Smooth muscle cell (in vitro differentiated cells): Measurements from ENCODE around the gene JAM3. TPM values are rescaled to one million over a fixed set of nuclear protein-coding genes. Genes with fewer than 3 reads are reported as not detected.
"Not testable (repeated sequence)": the region's sequence is repeated elsewhere in the genome, so short reads cannot be mapped to it uniquely, and the experiment has no call there.

Experiments
- DNase-seq: peaks from one replicate; lab custom pipeline; 2025; ENCODE audit not compliant: unreplicated experiment; lab: John Stamatoyannopoulos, UW
- H2AFZ ChIP-seq: fragments of 200-600 bp; sonication (generic); 2 replicates; pipeline ENCODE4 v1.6.0; 2016; ENCODE audit warnings: antibody characterized with exemption, low read depth, mild to moderate bottlenecking
- H3F3A ChIP-seq: fragments of 200-600 bp; sonication (generic); 2 replicates; pipeline ENCODE4 v1.6.0; 2017; ENCODE audit warnings: antibody characterized with exemption, low read depth
- H3K27ac ChIP-seq: fragments of 200-600 bp; sonication (generic); 2 replicates; pipeline ENCODE4 v1.5.1; 2016; ENCODE audit warnings: low read depth, mild to moderate bottlenecking
- H3K27me3 ChIP-seq: fragments of 200-600 bp; sonication (generic); 2 replicates; pipeline ENCODE4 v1.6.1; 2016; ENCODE audit warnings: low read depth, mild to moderate bottlenecking
- H3K36me3 ChIP-seq: fragments of 200-600 bp; sonication (generic); 2 replicates; pipeline ENCODE4 v1.5.1; 2016; ENCODE audit warnings: low read depth
- H3K4me1 ChIP-seq: fragments of 200-600 bp; sonication (generic); 2 replicates; pipeline ENCODE4 v1.5.1; 2016; ENCODE audit warnings: low read depth
- H3K4me2 ChIP-seq: fragments of 200-600 bp; sonication (generic); 2 replicates; pipeline ENCODE4 v1.6.0; 2016; ENCODE audit warnings: mild to moderate bottlenecking
- H3K4me3 ChIP-seq: fragments of 200-600 bp; sonication (generic); 2 replicates; pipeline ENCODE4 v1.5.1; 2016; ENCODE audit warnings: mild to moderate bottlenecking
- H3K79me2 ChIP-seq: fragments of 200-600 bp; sonication (generic); 2 replicates; pipeline ENCODE4 v1.6.0; 2016; ENCODE audit warnings: low read depth, mild to moderate bottlenecking
- H3K9ac ChIP-seq: fragments of 200-600 bp; sonication (generic); 2 replicates; pipeline ENCODE4 v1.6.0; 2016; ENCODE audit warnings: low read depth
- H3K9me3 ChIP-seq: fragments of 200-600 bp; sonication (generic); replicated peaks from 2 replicates; pipeline ENCODE4 v1.5.1; 2016; ENCODE audit warnings: low read depth
- H4K20me1 ChIP-seq: fragments of 200-600 bp; sonication (generic); 2 replicates; pipeline ENCODE4 v1.6.0; 2016; ENCODE audit warnings: low read depth
- WGBS: methylation state at CpG from one replicate; pipeline ENCODE4 v1.1.7; 2016; ENCODE audit warnings: low lambda C conversion rate; 5-methylcytosine and 5-hydroxymethylcytosine counted together
- polyA plus RNA-seq: library from polyadenylated mRNA; unstranded; fragments of >200 nt; fragmentation: Nextera tagmentation; extraction: Ambion mirVana; gene quantifications from 2 replicates; pipeline ENCODE4 v1.2.1, GENCODE V29; 2016
- total RNA-seq: library from RNA; depleted of rRNA; stranded (reverse); fragments of >200 nt; gene quantifications from 2 replicates; pipeline ENCODE4 v1.2.3, GENCODE V29; 2014
- TF ChIP-seq, protein P1 (sequence below): fragments of 200-600 bp; sonication (generic); IDR thresholded peaks from 2 replicates; pipeline ENCODE4 v1.5.1; 2017; ENCODE audit warnings: borderline replicate concordance, mild to moderate bottlenecking, antibody characterized with exemption; ENCODE audit not compliant: insufficient read depth, poor library complexity, severe bottlenecking

Gene JAM3
- total and polyA plus RNA-seq, 2 experiments from 2014 or later: 75.5 to 82.9 TPM

DNA sequence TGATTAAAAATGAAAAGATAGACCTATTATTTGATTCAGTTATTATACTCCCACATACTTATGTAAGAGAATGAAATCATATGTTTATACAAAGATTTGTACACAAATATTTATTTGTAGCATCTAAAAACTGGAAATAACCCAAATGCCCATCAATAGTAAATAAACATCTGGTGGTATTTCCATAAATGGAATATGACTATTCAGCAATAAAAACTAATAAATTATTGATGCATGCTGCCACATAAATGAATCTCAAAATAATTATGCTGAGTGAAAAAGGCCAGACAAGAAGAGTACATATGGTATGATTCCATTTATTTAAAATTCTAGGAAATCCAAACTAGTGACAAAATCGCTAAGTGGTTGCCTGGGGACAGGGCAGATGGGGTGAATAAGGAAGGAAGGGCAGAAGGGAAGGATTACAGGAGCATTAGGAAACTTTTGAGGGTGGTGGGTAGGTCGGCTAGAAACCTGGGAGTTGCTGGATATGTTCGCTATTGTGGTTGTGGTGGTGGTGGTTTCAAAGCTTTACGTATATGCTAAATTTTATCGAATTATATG lies 41.5 kb downstream of the JAM3 start:
- H3K4me1 ChIP-seq: no peaks in the 10 kb centered on the region
- no peak overlapping the region for H2AFZ ChIP-seq
- TF ChIP-seq, protein P1, sequence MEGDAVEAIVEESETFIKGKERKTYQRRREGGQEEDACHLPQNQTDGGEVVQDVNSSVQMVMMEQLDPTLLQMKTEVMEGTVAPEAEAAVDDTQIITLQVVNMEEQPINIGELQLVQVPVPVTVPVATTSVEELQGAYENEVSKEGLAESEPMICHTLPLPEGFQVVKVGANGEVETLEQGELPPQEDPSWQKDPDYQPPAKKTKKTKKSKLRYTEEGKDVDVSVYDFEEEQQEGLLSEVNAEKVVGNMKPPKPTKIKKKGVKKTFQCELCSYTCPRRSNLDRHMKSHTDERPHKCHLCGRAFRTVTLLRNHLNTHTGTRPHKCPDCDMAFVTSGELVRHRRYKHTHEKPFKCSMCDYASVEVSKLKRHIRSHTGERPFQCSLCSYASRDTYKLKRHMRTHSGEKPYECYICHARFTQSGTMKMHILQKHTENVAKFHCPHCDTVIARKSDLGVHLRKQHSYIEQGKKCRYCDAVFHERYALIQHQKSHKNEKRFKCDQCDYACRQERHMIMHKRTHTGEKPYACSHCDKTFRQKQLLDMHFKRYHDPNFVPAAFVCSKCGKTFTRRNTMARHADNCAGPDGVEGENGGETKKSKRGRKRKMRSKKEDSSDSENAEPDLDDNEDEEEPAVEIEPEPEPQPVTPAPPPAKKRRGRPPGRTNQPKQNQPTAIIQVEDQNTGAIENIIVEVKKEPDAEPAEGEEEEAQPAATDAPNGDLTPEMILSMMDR: no peak
- H4K20me1 ChIP-seq: peaks cover 10% of the 10 kb centered on the region
- peaks cover 7% of the 10 kb centered on the region for H3K9me3 ChIP-seq
- no peaks in the 10 kb centered on the region for H3K27me3 ChIP-seq
- H3K4me2 ChIP-seq: no peak overlapping the region
- H3K9ac ChIP-seq: no peak overlapping the region
- peaks cover 43% of the 10 kb centered on the region for H3K79me2 ChIP-seq
- no peak overlapping the region for H3K27ac ChIP-seq
- H3K36me3 ChIP-seq: no peaks in the 10 kb centered on the region
- 96% methylated on average over 5 of the region's 5 CpGs for WGBS
- no peaks in the 10 kb centered on the region for H3F3A ChIP-seq
- H3K4me3 ChIP-seq: no peak overlapping the region
- DNase-seq: no peak

DNA sequence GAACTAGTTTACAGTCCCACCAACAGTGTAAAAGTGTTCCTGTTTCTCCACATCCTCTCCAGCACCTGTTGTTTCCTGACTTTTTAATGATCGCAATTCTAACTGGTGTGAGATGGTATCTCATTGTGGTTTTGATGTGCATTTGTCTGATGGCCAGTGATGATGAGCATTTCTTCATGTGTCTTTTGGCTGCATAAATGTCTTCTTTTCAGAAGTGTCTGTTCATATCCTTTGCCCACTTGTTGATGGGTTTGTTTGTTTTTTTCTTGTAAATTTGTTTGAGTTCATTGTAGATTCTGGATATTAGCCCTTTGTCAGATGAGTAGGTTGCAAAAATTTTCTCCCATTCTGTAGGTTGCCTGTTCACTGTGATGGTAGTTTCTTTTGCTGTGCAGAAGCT lies 44.9 kb downstream of the JAM3 start:
- H3K4me2 ChIP-seq, H3K27ac ChIP-seq, H3K27me3 ChIP-seq, H3K9ac ChIP-seq, H3K36me3 ChIP-seq, H3K4me1 ChIP-seq, DNase-seq, H2AFZ ChIP-seq, H3K4me3 ChIP-seq, H3F3A ChIP-seq, H3K9me3 ChIP-seq: not testable (repeated sequence)
- H4K20me1 ChIP-seq: peaks cover 30% of the 10 kb centered on the region
- 100% methylated on average over 1 of the region's 1 CpG for WGBS
- H3K79me2 ChIP-seq: peaks cover 72% of the 10 kb centered on the region

DNA sequence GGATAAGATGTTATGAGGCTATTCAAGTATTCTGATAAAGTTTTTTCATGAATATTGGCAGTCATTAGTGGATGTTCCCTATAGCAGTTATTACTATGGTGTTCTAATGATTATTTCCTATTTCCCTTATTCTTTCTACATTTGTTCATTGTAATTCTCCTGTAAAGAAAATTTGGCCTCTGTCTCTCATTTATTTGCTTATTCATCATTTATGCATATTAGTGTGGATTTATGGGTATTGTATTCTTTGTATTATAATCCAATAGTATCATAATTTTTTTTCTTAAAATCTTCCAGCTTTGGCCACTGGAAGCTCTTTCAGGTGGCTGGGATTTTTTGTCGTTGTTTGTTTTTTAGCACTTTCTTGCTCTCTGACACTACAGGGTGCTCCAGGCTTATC lies 47.3 kb downstream of the JAM3 start:
- no peaks in the 10 kb centered on the region for H3K9me3 ChIP-seq
- DNase-seq: no peak
- WGBS: 100% methylated on average over 1 of the region's 1 CpG

DNA sequence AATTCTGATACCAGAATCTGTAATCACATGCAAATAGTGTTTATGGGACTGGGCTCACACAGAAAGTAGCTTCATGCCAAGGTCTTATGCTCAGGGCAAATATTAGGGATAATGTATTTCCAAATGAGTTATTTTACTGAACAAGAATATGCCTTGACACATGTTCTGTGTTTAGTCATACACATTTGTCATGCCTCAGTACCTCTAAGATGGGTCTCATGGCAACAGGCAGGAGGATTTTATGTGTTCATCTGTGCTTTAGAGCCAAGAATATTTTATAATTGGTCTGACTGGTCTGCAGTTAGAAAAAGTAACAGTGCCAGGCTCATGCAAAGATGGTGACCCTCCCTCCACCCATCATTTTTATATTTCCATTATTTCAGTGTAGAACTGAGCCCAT lies 49.1 kb downstream of the JAM3 start:
- H3K36me3 ChIP-seq: no peaks in the 10 kb centered on the region
- no peak overlapping the region for H3K4me3 ChIP-seq
- H3K4me1 ChIP-seq: peaks cover 15% of the 10 kb centered on the region
- no peak overlapping the region for H3K9ac ChIP-seq
- H3K4me2 ChIP-seq: no peak overlapping the region
- H3K27ac ChIP-seq: peak overlapping the region; percentile 89
- no peak for DNase-seq
- H3F3A ChIP-seq: peaks cover 26% of the 10 kb centered on the region
- H2AFZ ChIP-seq: no peak overlapping the region
- no peaks in the 10 kb centered on the region for H3K9me3 ChIP-seq
- H4K20me1 ChIP-seq: peaks cover 30% of the 10 kb centered on the region
- H3K27me3 ChIP-seq: no peaks in the 10 kb centered on the region
- TF ChIP-seq, protein P1: no peak
- peaks cover 55% of the 10 kb centered on the region for H3K79me2 ChIP-seq

More for the DNA sequence above, 47.3 kb downstream of the JAM3 start:
- Histone ChIP-seq H3K4me3 (no peak overlapping the region), H2AFZ (no peak overlapping the region), H3K27me3 (no peaks in the 10 kb centered on the region), H3K4me1 (peaks cover 10% of the 10 kb centered on the region), H3K79me2 (peaks cover 64% of the 10 kb centered on the region), H3K4me2 (no peak overlapping the region), H3K36me3 (no peaks in the 10 kb centered on the region), H3F3A (peaks cover 17% of the 10 kb centered on the region), H4K20me1 (peaks cover 30% of the 10 kb centered on the region), H3K9ac (no peak overlapping the region), H3K27ac (no peak overlapping the region)
- TF ChIP-seq, protein P1: no peak
